H1 (cell line): ENCODE measurements around the gene DSG2. TPM values are rescaled to one million over a fixed set of nuclear protein-coding genes. Genes with fewer than 3 reads are reported as not detected.

Experiments used
- CTCF ChIA-PET: fragments of 300-600 bp; sonication (Branson Sonifier 250); formaldehyde crosslinking; loops from one replicate; lab custom pipeline; 2021; ENCODE audit not compliant: partially characterized antibody; lab: Charles Lee
- POLR2A ChIA-PET: fragments of 300-600 bp; sonication (Branson Sonifier 250); formaldehyde crosslinking; loops from one replicate; lab custom pipeline; 2021; ENCODE audit warnings: inconsistent platforms; ENCODE audit not compliant: partially characterized antibody; lab: Charles Lee
- DNase-seq, 2 experiments: peaks; one replicate each; pipeline versions ENCODE4 v3.0.0 to v3.0.0-alpha.2; 2010 to 2022; ENCODE audit warnings: low spot score in 2 of 2, low read depth in 1 of 2, mixed read lengths in 1 of 2
- FAIRE-seq: peaks from 2 replicates; lab custom pipeline; 2011; peaks lifted over from hg19 to GRCh38; lab: Jason Lieb, UNC
- H2AFZ ChIP-seq: 2 replicates; pipeline ENCODE4 v1.8.1; 2012; ENCODE audit warnings: low read length, inconsistent platforms
- H2AK5ac ChIP-seq: 2 replicates; pipeline ENCODE4 v1.6.1; 2013; ENCODE audit warnings: low read depth, low read length
- H2BK120ac ChIP-seq: replicated peaks from 2 replicates; pipeline ENCODE3; 2013; ENCODE audit warnings: low read depth, low read length, inconsistent platforms
- H2BK12ac ChIP-seq: 2 replicates; pipeline ENCODE4 v1.6.1; 2013; ENCODE audit warnings: low read depth, low read length
- H2BK15ac ChIP-seq: 2 replicates; pipeline ENCODE4 v1.6.1; 2013; ENCODE audit warnings: low read length
- H2BK20ac ChIP-seq: 2 replicates; pipeline ENCODE4 v1.6.1; 2013; ENCODE audit warnings: low read length
- H2BK5ac ChIP-seq: 2 replicates; pipeline ENCODE4 v1.6.1; 2013; ENCODE audit warnings: low read depth, low read length
- H3K14ac ChIP-seq: 2 replicates; pipeline ENCODE4 v1.6.1; 2013; ENCODE audit warnings: inconsistent platforms; ENCODE audit not compliant: insufficient read length
- H3K18ac ChIP-seq: 2 replicates; pipeline ENCODE4 v1.6.1; 2013; ENCODE audit warnings: low read length; ENCODE audit errors: extremely low read depth
- H3K23ac ChIP-seq: 2 replicates; pipeline ENCODE4 v1.6.1; 2013; ENCODE audit warnings: inconsistent platforms; ENCODE audit not compliant: insufficient read length
- H3K23me2 ChIP-seq: 2 replicates; pipeline ENCODE4 v1.6.1; 2013; ENCODE audit warnings: low read depth, low read length
- H3K27ac ChIP-seq: 2 replicates; pipeline ENCODE4 v1.6.1; 2011; ENCODE audit warnings: low read depth, low read length, inconsistent platforms
- H3K27me3 ChIP-seq, 4 experiments: replicated peaks in 1 of 4; 1 replicate in 1 of 4; 2 replicates in 3 of 4; pipeline versions ENCODE4 v1.6.1 to v1.8.1; 2011 to 2013; ENCODE audit warnings: low read length in 3 of 4, mild to moderate bottlenecking in 3 of 4, inconsistent platforms in 2 of 4, mixed read lengths in 2 of 4, moderate library complexity in 1 of 4; ENCODE audit not compliant: control insufficient read depth in 3 of 4, insufficient read depth in 3 of 4; ENCODE audit errors: extremely low read depth in 1 of 4
- H3K36me3 ChIP-seq, 4 experiments: 2 replicates each; pipeline versions ENCODE4 v1.6.1 to v1.8.1; 2011 to 2013; ENCODE audit warnings: mild to moderate bottlenecking in 4 of 4, low read length in 3 of 4, moderate library complexity in 2 of 4, control low read depth in 1 of 4, inconsistent platforms in 1 of 4; ENCODE audit not compliant: insufficient read depth in 4 of 4, control insufficient read depth in 2 of 4
- H3K4ac ChIP-seq: replicated peaks from 2 replicates; pipeline ENCODE3; 2013; ENCODE audit warnings: low read length, low read depth, mixed read lengths, inconsistent platforms; ENCODE audit not compliant: insufficient read length
- H3K4me1 ChIP-seq, 4 experiments: replicated peaks in 1 of 4; 1 replicate in 1 of 4; 2 replicates in 3 of 4; pipeline versions ENCODE4 v1.6.1 to v1.8.1; 2011 to 2013; ENCODE audit warnings: low read length in 3 of 4, inconsistent platforms in 2 of 4, mixed read lengths in 1 of 4; ENCODE audit not compliant: insufficient read depth in 4 of 4, control insufficient read depth in 3 of 4
- H3K4me2 ChIP-seq, 2 experiments: 2 replicates each; pipeline versions ENCODE4 v1.6.1 to v1.8.1; 2011 to 2013; ENCODE audit warnings: low read depth in 2 of 2, low read length in 2 of 2, control low read depth in 1 of 2, inconsistent platforms in 1 of 2, mild to moderate bottlenecking in 1 of 2; ENCODE audit not compliant: insufficient read depth in 1 of 2
- H3K4me3 ChIP-seq, 4 experiments: fragments of 200-600, 300-600 bp in 1 of 4; sonication (generic), shearing (Covaris generic), sonication (Bioruptor Twin) in 1 of 4; 2 replicates each; pipeline versions ENCODE4 v1.5.1 to v1.8.1; 2011 to 2016; ENCODE audit warnings: low read length in 4 of 4, low read depth in 3 of 4, control low read depth in 2 of 4, inconsistent platforms in 2 of 4, mild to moderate bottlenecking in 2 of 4, mixed read lengths in 1 of 4, moderate library complexity in 1 of 4; ENCODE audit not compliant: insufficient read depth in 2 of 4; ENCODE audit errors: extremely low read depth in 1 of 4
- H3K56ac ChIP-seq: replicated peaks from 2 replicates; pipeline ENCODE3; 2013; ENCODE audit warnings: low read depth, mild to moderate bottlenecking, mixed read lengths, low read length, inconsistent platforms; ENCODE audit not compliant: insufficient read length
- H3K79me1 ChIP-seq: 2 replicates; pipeline ENCODE4 v1.6.1; 2013; ENCODE audit warnings: low read depth, low read length, control low read depth
- H3K79me2 ChIP-seq, 2 experiments: 2 replicates each; pipeline versions ENCODE4 v1.6.1 to v1.8.1; 2012 to 2013; ENCODE audit warnings: low read length in 2 of 2, mild to moderate bottlenecking in 2 of 2, inconsistent platforms in 1 of 2; ENCODE audit not compliant: insufficient read depth in 2 of 2, control insufficient read depth in 1 of 2
- H3K9ac ChIP-seq, 4 experiments: replicated peaks in 1 of 4; 1 replicate in 1 of 4; 2 replicates in 3 of 4; pipeline versions ENCODE4 v1.6.1 to v1.8.1; 2011 to 2013; ENCODE audit warnings: low read depth in 3 of 4, low read length in 3 of 4, control low read depth in 2 of 4, mild to moderate bottlenecking in 2 of 4, moderate library complexity in 2 of 4, inconsistent platforms in 1 of 4; ENCODE audit errors: extremely low read depth in 1 of 4
- H3K9me3 ChIP-seq, 2 experiments: 2 replicates each; pipeline versions ENCODE4 v1.6.1 to v1.8.1; 2012 to 2013; ENCODE audit warnings: mild to moderate bottlenecking in 2 of 2, moderate library complexity in 2 of 2, control low read depth in 1 of 2, inconsistent platforms in 1 of 2, low read depth in 1 of 2, low read length in 1 of 2, mixed read lengths in 1 of 2; ENCODE audit not compliant: insufficient read depth in 2 of 2
- H4K20me1 ChIP-seq, 2 experiments: replicated peaks in 1 of 2; 2 replicates each; pipeline versions ENCODE3 to v1.8.1; 2011 to 2013; ENCODE audit warnings: inconsistent platforms in 2 of 2, low read length in 2 of 2, mild to moderate bottlenecking in 1 of 2; ENCODE audit not compliant: insufficient read depth in 2 of 2, control insufficient read depth in 1 of 2
- H4K5ac ChIP-seq: 2 replicates; pipeline ENCODE4 v1.6.1; 2013; ENCODE audit warnings: low read length, low read depth, mixed read lengths, inconsistent platforms; ENCODE audit not compliant: insufficient read length
- H4K8ac ChIP-seq: 2 replicates; pipeline ENCODE4 v1.8.0; 2013; ENCODE audit warnings: mild to moderate bottlenecking, moderate library complexity, low read length, inconsistent platforms; ENCODE audit not compliant: insufficient read depth; ENCODE audit errors: extremely low read depth
- H4K91ac ChIP-seq: replicated peaks from 2 replicates; pipeline ENCODE3; 2013; ENCODE audit warnings: low read length, mixed read lengths, inconsistent platforms; ENCODE audit not compliant: insufficient read length
- ASH2L ChIP-seq: fragments of 200-600, 300-600 bp; sonication (generic); IDR thresholded peaks from one replicate; pipeline ENCODE4 v1.7.1; 2017; ENCODE audit warnings: low read length
- BACH1 ChIP-seq: IDR thresholded peaks from 2 replicates; pipeline ENCODE4 v1.6.1; 2012; ENCODE audit warnings: low read length, improper control_type of control experiment
- EP300 ChIP-seq, 2 experiments: IDR thresholded peaks; 1 replicate in 1 of 2; 2 replicates in 1 of 2; pipeline ENCODE4 v1.6.1; 2011 to 2012; ENCODE audit warnings: low read depth in 2 of 2, low read length in 2 of 2, mild to moderate bottlenecking in 2 of 2, borderline replicate concordance in 1 of 2, inconsistent platforms in 1 of 2, moderate library complexity in 1 of 2
- KDM5A ChIP-seq: fragments of 200-600 bp; IDR thresholded peaks from 2 replicates; pipeline ENCODE4 v1.7.1; 2012; ENCODE audit warnings: mild to moderate bottlenecking, low read length, inconsistent platforms, mixed read lengths
- NANOG ChIP-seq: IDR thresholded peaks from 2 replicates; pipeline ENCODE4 v1.6.1; 2011; ENCODE audit warnings: low read length, low read depth, mild to moderate bottlenecking, inconsistent platforms; ENCODE audit not compliant: insufficient read depth, poor library complexity, severe bottlenecking
- NRF1 ChIP-seq: IDR thresholded peaks from 2 replicates; pipeline ENCODE4 v1.6.1; 2011; ENCODE audit warnings: mild to moderate bottlenecking, low read depth, low read length, improper control_type of control experiment
- POLR2A ChIP-seq, 2 experiments: IDR thresholded peaks; 1 replicate in 1 of 2; 2 replicates in 1 of 2; pipeline ENCODE4 v1.6.1; 2011; ENCODE audit warnings: low read depth in 2 of 2, low read length in 2 of 2, mild to moderate bottlenecking in 2 of 2; ENCODE audit errors: control extremely low read depth in 1 of 2
- RBBP5 ChIP-seq: IDR thresholded peaks from 2 replicates; pipeline ENCODE4 v1.7.1; 2012; ENCODE audit warnings: low read depth, mild to moderate bottlenecking, inconsistent platforms, low read length, moderate library complexity, borderline replicate concordance
- RNF2 ChIP-seq: fragments of 200-900, 300-1000 bp; sonication (generic); IDR thresholded peaks from 2 replicates; pipeline ENCODE4 v1.7.1; 2016; ENCODE audit warnings: borderline replicate concordance, low read depth, mild to moderate bottlenecking, antibody characterized with exemption, low read length; ENCODE audit not compliant: poor library complexity, severe bottlenecking; ENCODE audit errors: missing control alignments
- RXRA ChIP-seq: IDR thresholded peaks from 2 replicates; pipeline ENCODE4 v1.6.1; 2011; ENCODE audit warnings: low read depth, mild to moderate bottlenecking, low read length, moderate library complexity; ENCODE audit not compliant: insufficient read depth
- TBP ChIP-seq: IDR thresholded peaks from 2 replicates; pipeline ENCODE4 v1.6.1; 2011; ENCODE audit warnings: low read depth, low read length, improper control_type of control experiment
- WGBS, 2 experiments: shearing (Covaris generic) in 1 of 2; methylation state at CpG; one replicate each; pipeline versions ENCODE4 v1.1.6 to v1.1.7; 2013 to 2015; ENCODE audit warnings: low lambda C conversion rate in 2 of 2, mixed read lengths in 2 of 2, inconsistent platforms in 1 of 2, low coverage in 1 of 2, missing lambda C conversion rate in 1 of 2; ENCODE audit not compliant: insufficient replicate concordance in 2 of 2, insufficient coverage in 1 of 2, insufficient read length in 1 of 2; ENCODE audit errors: extremely low coverage in 1 of 2, missing lambda C conversion rate in 1 of 2; 5-methylcytosine and 5-hydroxymethylcytosine counted together
- polyA plus RNA-seq, 7 experiments: library from polyadenylated mRNA; depleted of rRNA in 3 of 7; stranded (reverse) in 5 of 7; unstranded in 2 of 7; fragments of >200 nt in 5 of 7; fragments of 200-250 nt in 2 of 7; gene quantifications; 1 replicate in 5 of 7; 2 replicates in 1 of 7; 4 replicates in 1 of 7; pipeline versions ENCODE4 v1.2.1 to v1.2.3, GENCODE V29; 2011 to 2013; ENCODE audit warnings: missing spikeins in 2 of 7, mixed read lengths in 2 of 7
- total RNA-seq: library from RNA; stranded (reverse); fragmentation: NEBNext Ultra II Directional; extraction: Animal tissue kit (Norgen Biotek cat#: 25700); gene quantifications from 2 replicates; pipeline ENCODE4 v1.2.1, GENCODE V29; 2021
- TF ChIP-seq, protein P1 (sequence below): IDR thresholded peaks from 2 replicates; pipeline ENCODE4 v1.6.1; 2011; ENCODE audit warnings: low read depth, mild to moderate bottlenecking, low read length; ENCODE audit not compliant: insufficient read depth

DSG2 gene
- total and polyA plus RNA-seq, 2 of the 8 experiments (the other 6 are each of a cell fraction or from before 2014, with no cell fraction given) = 60.1 to 144 TPM

DNA sequence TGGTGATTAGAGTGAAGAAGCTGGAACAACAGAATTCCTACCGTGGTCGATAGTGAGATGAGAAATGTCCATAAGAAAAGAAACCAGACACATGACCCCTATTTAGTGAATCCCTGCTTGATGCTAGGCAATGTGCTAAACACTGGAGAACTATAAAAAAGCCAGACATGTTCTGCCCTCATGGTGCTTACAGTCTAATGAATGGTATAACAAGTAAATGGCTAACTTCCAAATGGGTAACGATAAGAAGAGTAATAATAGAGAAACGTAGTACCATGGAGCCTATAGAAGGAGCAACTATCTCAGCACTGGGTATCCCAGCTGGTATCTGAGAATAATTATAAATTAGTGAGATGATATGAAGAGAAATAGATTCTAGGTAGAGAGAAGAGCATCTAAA, 5.0 kb downstream of the DSG2 start:
- Histone ChIP-seq H3K4me1 (peaks cover 2 to 10% (median 5%) of the 10 kb centered on the region in 4 experiments; a peak in 5 of 7 replicates), H3K9ac (no peak overlapping the region), H2BK15ac (no peak overlapping the region), H2AK5ac (no peak overlapping the region), H3K79me2 (peaks cover 15 to 91% of the 10 kb centered on the region in 2 experiments), H2AFZ (no peak overlapping the region), H4K5ac (no peak overlapping the region), H3K27ac (no peak overlapping the region), H3K79me1 (peaks cover 11% of the 10 kb centered on the region), H3K23me2 (peaks cover 3% of the 10 kb centered on the region; the same call in 1 of the 2 replicates), H3K14ac (no peak overlapping the region), H3K27me3 (peaks cover 0 to 1% (median 0%) of the 10 kb centered on the region in 4 experiments; a peak in 1 of 7 replicates), H3K4me3 (no peak overlapping the region), H3K4me2 (no peak overlapping the region), H4K91ac (no peak overlapping the region), H4K20me1 (peaks cover 4 to 5% of the 10 kb centered on the region in 2 experiments), H2BK20ac (no peak overlapping the region), H3K9me3 (no peaks in the 10 kb centered on the region), H2BK120ac (no peak overlapping the region), H3K56ac (no peak overlapping the region), H3K23ac (no peak overlapping the region), H4K8ac (no peak overlapping the region), H3K4ac (no peak overlapping the region), H2BK12ac (no peak overlapping the region), H3K36me3 (peaks cover 0 to 2% (median 0%) of the 10 kb centered on the region in 4 experiments; a peak in 1 of 8 replicates), H3K18ac (no peak overlapping the region), H2BK5ac (no peak overlapping the region)
- FAIRE-seq (no peak), DNase-seq (no peak)
- TF ChIP-seq RXRA (no peak), ASH2L (no peak), BACH1 (no peak), RNF2 (no peak), NRF1 (no peak), RBBP5 (no peak), KDM5A (no peak), EP300 (IDR thresholded peaks at IDR 0.05; ENCODE audit: borderline replicate concordance in 1 of 2, low read depth in 2 of 2, low read length in 2 of 2) (no peak), TBP (no peak), POLR2A (IDR thresholded peaks at IDR 0.05; ENCODE audit: control extremely low read depth in 1 of 2, low read depth in 2 of 2, low read length in 2 of 2) (no peak), NANOG (no peak)
- TF ChIP-seq, protein P1, sequence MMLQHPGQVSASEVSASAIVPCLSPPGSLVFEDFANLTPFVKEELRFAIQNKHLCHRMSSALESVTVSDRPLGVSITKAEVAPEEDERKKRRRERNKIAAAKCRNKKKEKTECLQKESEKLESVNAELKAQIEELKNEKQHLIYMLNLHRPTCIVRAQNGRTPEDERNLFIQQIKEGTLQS = no peak
- ChIA-PET POLR2A (no interaction called here), CTCF (interaction anchor here (1.4 kb wide), 1 partner anchor 46 kb away, joined by 3 read pairs; no protein-coding TSS in a partner anchor)
- WGBS, 2 experiments = 90% methylated on average over 4 of the region's 4 CpGs; no CpG with 5 or more reads in 1 of the 2 experiments
